GM18909 (cell line): ENCODE measurements around the gene CACYBP.
"Not testable (repeated sequence)": the region's sequence is repeated elsewhere in the genome, so short reads cannot be mapped to it uniquely, and the experiment has no call there.

Source experiments
- ATAC-seq: cut with Tn5 transposase; IDR thresholded peaks from one replicate; pipeline ENCODE4 v1.9.1; 2021; ENCODE audit warnings: mild to moderate bottlenecking; ENCODE audit not compliant: unreplicated experiment, poor library complexity

Gene CACYBP

DNA sequence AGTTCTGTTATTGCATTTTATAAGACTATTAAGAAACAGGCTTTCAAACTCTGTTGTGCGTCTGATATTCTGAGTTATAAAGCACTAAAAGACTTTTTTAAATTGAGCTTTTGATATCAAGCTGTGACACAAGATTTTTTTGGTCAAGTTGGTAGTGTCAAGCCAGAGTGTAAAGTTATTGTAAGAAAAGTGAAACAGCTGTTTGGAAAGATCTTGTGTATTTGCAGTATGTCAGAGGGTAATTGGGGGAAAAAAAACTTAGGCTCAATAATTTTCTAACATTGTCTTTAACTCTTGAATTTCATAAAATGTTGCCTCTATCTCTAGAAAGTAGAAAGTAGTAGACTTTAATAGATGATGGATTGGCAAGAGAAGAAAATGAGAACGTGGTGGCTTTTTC, 3.8 kb downstream of the CACYBP start:
- no peak for ATAC-seq

DNA sequence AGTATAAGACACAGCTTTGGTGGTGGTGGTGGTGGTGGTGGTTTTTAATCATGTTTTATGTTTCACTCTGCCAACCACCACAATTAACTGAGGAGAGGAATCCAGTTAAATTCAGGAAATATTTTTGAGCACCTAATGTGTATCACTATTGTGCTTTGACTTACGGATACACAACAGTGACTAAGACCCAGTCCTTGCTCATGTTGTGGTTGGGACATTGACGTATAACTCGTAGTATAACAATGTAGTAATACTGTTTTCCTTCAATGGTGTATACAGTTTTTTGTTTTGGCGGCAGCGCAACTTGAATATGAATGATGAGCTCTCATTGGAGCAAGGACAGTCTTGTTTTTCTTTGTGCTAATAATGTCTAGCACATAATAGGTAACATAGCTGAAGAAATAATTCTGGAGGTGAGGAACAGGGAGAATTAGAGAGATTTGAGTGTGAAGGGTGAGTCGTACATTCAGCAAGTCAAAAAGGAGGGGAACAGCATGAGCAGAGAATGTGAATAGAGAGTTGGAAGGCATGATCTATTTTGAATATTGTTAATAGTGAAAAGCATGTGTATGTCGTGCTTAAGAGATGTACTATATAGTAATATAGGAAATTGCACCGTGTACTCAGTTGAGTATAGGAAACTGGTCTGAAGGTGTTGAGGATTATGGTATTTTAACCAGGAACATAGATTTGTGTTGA, 5.5 kb downstream of the CACYBP start:
- ATAC-seq, result no peak

DNA sequence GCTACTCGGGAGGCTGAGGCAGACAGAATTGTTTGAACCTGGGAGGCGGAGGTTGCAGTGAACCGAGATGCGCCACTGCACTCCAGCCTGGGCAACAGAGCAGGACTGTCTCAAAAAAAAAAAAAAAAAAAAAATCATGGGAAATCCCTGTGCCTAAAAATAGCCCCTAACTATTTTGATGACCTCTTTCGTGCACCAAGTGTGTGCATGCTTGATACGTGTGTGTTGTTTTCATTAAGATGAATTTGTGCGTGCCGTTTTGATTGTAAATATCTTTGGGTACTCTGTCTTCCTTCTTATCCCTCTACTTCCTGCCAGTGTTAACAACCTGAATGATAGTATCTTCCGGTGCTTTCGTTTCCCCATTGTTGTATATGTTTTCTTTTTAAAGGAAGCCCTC, 9.8 kb downstream of the CACYBP start:
- no peak for ATAC-seq

DNA sequence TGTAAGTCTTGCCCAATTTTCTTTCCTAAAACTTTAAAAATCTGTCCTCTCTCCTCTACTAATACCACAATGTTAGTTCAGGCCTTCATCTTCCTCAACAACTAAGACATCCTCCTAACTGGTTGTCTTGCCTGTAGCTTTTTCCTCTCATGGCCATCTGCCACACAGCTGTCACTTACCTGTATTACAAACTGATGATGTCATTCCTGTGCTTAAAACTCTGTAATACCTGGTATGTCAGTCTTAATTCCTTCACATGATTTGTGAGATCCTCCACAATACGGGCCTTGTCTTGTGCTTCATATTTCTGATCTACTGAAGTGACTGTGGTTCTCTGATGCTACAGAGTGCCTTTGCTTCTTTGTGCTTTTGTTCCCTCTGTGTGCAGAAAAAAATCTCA, 13.7 kb downstream of the CACYBP start:
- ATAC-seq, result no peak

DNA sequence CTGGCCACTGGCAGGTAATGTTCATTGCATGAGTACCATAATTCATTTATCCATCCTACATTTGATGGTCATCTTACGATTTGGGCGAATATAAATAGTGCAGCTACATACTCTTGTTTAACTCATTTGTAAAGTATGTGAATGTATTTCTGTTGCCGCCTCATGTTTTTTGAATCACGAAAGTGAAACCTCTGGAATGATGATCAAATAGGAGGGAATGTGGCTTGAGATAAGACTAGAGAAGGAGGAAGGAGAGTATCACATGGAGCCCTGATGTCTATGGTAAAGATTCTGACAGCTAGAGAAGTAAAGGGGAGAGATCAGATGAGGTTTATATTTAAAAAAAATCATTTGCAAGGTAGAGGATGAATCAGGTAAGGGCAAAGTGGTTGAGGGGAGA, 15.5 kb downstream of the CACYBP start:
- no peak for ATAC-seq

DNA sequence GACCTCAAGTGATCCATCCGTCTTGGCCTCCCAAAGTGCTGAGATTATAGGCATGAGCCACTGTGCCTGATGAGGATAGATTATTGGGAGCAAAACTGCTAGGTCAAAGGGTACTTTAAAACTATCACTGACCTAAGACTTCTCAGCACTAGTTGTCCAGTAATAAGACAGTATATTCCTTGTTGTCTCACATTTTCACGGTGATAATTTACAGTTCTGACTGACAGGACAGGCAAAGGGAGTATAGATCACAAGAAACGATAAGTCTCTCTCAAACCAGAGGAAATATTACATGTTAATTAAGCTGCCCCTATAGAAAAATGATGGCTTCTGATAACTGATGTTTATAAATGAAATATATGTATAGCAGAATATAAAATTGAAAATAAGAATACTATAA, 19.8 kb downstream of the CACYBP start:
- ATAC-seq, result no peak

DNA sequence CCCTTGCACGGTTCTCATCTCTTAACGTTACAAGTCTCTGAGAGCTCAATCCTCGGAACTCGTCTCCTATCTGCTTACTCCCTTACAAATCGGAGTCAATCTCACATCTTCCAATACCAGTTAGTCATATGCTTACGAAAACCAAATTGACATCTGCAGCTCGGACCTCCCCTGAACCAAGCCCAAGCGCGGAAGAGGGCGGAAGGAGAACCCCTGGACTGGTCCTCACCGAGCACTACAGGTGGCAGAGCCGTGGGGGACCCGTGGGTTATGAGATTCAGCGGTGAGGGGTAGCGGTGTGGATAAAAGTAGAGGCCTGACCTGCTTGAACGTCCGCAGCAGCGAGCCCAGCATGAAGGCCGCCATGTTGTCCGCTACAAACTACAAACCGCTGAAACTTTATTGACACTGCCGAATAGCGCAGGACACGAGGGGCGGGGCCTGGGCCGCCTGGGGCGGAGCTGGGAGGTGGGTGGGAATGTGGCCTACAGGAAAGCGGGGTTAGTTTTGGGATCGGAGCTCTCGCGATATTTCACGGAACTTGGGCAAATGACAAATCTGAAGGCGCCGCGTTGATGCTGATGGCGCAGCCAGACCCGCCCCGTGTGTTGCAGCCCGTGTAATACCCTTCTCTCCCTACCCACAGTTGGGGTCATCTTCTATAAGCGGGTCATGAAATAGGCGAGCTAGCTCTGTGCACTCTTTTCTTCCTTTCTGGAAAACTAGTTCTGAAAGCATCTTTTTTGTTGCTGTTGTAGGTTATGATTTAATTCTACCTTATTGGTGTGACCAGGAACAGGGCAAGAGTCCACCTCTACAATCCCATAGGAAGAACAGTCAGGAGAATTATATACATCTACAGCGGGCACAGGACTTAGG, 23.5 kb downstream of the CACYBP start, which contains the start of gene MRPS14:
MRPS14 (minus strand) TSS at position 383 of the 879 bp plus-strand sequence; CDS start at position 366, 17 bp downstream.
- peak; percentile 94 for ATAC-seq

DNA sequence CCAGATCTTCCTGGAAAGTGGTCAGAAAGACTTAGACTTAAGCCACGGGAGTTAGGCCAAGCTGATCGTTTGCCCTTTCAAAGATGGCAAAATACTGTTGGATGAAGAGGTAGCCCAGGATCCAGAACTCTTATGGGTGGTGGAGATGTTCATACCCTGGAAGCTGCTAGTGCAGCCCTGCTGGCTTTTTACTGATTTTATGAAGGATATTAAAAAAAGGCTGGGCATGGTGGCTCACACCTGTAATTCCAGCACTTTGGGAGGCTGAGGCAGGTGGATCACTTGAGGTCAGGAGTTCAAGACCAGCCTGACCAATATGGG, 24.1 kb downstream of the CACYBP start:
- ATAC-seq, result not testable (repeated sequence)

DNA sequence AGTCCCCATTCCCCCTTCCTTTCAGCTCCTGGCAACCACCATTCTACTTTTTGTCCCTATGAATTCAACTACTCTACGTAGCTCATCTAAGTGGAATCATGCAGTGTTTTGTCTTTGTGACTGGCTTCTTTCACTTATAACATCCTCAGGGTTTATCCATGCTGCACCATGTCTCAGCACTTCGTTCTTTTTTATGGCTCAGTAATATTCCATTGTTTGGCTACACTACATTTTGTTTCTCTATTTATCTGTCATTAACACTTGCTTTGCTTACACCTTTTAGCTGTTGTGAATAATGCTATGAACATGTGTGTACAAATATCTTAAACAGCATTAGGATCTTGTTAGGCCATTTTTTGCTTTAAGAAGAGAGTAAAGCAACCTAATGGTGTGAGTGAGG, 25.0 kb downstream of the CACYBP start:
- ATAC-seq, result no peak

DNA sequence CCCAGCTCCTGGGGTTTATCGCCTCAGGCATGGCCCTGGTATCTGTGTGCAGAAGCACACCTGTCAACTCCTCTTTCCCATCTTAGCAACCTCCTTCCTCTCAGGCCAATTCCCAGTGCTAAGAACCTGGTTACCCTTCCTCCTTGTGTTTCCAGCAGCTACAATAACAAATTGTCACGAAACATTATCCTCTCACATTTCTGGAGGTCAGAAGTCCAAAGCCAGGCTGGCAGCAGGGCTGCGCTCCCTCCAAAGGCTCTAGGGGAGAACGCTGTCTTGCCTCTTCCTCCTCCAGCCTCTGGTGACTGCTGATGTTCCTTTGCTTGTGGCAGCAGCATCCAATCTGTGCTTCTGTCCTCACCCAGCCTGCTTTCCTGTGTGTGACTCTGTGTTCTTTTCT, 34.2 kb downstream of the CACYBP start:
- ATAC-seq, result no peak

DNA sequence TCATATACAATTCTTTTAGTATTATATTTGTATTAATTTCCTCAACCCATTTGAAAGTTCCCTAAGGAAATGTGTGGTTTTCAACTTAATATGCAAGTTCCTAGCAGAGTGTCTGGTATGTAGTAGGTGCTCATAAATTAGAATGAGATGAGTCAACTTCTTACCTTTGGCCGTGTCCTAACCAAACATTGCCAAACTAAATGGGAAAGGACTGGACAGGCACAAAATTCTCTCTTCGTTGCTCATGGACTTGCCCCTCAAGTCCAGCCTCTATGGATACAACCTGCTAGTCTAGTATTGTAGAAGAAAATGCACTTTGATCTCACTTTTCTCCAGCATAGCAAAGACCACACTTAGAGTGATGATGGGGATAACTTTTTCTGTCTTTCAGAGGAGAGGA, 35.0 kb downstream of the CACYBP start:
- ATAC-seq, result no peak

DNA sequence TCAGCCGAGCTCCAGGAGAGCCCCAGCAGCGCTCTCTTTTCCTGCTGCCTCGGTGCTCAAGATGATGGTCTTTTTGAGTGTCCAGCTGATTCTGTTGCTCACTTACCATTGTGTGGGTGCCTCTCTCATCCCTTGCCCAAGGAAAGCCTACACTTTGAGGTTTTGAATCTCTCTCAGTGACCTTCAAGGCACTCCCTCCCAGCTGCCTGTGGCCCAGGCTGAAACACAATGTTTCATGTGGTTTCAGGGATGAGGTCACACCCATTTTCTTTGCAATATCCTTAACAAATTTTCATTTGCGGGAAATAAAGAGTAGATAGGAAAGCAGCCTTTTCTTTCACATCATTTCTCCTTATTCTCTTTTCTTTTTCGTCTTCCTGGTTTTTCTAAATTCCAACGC, 36.1 kb downstream of the CACYBP start:
- no peak for ATAC-seq

DNA sequence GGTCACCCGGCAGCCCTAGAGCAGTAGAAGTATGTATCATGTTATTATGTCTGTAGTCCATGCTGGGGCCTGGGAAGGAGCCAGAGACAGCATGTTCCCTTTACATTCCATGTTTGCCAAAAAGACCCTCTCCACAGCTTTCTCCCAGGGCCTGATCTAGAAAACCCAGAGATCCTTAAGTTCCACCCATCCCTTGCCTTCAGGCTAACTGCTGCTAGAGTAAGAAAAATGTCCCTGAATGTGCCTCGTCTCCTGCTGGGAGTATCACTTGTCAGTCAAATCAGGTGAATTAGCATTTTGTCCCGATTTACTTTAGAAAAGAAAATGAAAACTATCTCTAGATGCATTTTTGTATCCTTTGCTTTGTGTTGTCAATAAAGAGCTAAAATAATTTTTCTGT, 36.7 kb downstream of the CACYBP start:
- no peak for ATAC-seq

DNA sequence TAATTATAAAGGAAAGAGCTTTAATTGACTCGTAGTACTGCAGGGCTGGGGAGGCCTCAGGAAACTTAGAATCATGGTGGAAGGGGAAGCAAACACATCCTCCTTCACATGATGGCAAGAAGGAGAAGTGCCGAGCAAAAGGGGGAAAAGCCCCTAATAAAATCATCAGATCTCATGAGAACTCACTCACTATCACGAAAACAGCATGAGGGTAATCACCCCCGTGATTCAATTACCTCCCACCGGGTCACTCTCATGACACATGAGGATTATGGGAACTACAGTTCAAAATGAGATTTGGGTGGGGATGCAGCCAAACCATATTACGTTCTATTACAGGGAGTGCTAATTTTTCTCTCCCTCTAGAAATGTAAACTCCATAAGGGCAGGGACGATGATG, 37.7 kb downstream of the CACYBP start:
- ATAC-seq, result no peak

DNA sequence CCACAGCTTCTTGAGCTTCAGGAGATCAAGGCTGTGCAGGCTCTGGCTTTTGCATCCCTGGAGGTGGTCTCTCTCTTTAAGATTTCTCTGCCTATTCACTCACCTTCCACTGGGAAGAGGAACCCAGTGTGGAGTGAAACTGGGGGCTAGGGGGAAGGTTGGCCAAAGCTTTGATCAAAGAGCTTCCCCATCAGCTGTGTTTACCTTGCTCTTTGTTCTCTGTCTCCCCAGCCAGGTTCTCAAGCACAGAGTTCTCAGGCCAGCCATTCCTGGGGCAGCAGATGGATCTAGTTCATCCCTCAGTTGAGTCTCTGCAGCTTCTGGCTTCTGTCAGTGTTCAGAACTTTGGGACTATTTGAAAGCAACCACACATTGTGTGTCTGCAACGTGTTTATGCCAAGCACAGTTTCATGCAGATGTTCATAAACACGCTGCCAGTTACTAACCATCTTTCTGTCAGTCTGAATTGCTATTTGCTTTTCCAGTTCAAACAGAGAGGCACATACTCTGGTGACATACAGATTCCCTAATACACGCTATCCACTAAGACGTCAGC, 40.7 kb downstream of the CACYBP start:
- ATAC-seq, result no peak

DNA sequence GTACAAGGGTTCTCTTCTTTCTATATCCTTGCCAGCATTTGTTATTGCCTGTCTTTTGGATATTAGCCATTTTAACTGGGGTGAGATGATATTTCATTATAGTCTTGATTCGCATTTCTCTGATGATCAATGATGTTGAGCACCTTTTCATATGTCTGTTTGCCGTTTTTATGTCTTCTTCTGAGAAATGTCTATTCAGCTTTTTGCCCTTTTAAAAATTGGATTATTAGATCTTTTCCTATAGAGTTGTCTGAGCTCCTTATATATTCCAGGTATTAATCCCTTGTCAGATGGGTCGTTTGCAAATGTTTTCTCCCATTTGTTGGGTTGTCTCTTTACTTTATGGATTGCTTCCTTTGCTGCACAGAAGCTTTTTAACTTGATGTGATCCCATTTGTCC, 42.9 kb downstream of the CACYBP start:
- ATAC-seq, result no peak

DNA sequence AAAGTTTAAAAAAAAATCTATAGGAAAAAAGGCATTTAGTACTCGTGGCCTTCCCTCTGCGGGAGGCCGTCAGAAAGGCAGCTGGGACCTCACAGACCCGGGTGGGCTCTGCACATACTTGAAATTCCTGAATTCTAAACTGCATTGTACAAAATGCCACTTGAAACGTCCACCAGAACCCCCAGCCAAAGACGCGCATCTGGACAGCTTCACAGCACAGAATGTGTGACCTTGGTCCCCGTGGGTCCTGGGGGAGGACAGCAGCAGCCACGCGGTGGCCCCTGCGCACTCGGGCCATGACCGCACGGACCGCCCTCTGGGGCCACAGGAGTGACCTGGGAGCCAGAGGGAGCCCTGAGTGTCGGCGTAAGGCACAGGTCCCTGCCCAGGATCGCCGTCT, 44.1 kb downstream of the CACYBP start:
- no peak for ATAC-seq

DNA sequence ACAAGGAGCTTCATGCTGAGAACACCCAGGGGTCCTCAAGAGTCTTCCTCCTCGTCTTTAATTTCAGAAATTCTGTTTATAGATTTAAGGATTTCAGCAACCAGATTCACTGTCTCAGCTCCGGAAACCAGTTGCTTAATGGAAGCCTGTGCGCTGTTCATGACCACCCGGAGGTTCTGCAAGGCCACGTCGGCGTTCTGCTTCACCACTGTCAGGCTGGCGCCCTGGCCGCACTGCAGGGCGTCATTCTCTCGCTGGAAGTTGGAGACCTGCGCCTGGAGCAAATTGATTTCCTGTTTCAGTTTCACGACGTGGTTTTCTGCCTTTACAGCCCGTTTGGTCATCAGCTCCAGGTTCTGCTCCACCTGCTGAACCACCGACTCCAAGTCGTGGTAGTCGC, 44.8 kb downstream of the CACYBP start:
- not testable (repeated sequence) for ATAC-seq

DNA sequence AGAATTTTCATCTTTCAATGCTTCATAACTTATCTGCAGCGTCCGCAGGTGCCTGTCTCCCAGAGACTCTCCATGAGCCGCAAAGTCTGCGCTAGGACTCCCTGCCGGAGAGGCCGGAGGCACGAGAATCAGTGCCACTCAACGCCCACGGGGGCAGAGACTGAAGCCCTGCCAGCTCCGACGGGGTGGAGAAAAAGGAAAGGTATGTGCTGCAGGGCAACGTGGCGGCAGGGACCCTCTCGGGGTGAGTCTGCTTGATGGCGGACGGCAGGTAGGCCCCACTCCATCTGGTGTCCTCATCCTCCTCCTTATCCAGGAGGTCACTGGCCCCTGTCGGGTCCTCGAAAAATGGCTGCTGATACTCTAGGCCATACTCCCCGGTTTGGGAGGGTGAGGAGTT, 45.4 kb downstream of the CACYBP start:
- ATAC-seq, result no peak

DNA sequence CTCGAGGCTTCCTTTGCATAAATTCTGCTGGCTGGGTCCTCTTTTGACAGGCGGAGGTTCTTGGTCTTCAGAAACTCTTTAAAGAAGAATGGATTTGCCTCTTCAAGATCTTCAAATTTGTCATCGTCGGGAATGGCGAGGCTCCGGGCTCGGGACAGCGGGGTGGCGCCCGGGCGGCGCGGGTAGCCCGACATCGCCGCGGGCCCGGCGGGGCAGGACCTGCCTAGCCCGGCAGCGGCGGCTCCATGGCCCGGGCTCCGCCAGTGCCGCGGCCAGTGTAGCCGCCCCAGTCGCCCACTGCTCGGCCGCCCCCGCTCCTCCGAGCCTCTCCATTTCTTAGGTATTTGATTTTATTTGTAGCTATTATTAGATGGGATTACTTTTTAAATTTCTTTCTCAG, 45.8 kb downstream of the CACYBP start:
- ATAC-seq, result no peak

DNA sequence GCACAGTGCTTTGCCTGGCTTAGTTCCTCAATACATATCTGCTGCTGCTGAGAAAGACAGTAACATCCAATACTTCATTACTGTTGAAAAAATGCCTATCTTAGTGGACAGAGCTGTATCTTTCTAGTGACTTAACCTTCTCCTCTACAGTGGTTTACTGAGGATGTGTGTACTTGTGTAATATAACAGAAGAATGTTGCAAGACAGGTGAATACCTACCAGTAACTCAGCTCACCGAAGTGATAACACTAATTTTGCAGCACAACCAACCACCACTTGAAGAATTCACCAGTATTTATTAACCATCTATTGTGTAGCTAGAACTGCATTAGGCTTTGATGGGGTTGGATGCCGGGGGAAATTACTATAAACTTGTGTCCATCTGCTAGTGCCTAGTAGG, 51.2 kb downstream of the CACYBP start:
- no peak for ATAC-seq

DNA sequence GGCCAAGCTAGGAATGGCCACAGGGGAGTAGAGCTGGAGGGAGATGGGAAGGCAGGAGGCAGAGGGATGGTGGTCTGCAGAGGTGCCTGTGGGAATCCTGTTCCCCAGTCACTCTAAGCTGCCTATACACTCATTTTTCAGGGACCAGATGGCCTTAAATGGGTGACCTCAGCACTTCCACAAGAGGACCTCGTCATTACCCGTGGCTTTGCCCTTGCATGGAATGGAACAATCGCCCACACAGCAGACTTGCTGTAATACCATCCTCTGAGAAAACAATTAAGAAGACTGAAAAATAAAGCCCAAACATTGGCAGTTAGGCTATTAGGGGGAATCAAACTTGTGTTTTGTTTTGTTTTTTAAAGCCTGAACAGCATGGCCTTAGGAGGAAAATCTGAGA, 55.0 kb downstream of the CACYBP start:
- no peak for ATAC-seq
